Left lung (tissue), 10 donors: ENCODE data around the gene MYH7B. TPM values are rescaled to one million over a fixed set of nuclear protein-coding genes. Genes with fewer than 3 reads are reported as not detected.

ENCODE experiments used
- ATAC-seq: fragments of 200-7000 bp; cut with Tn5 transposase; one replicate; pipeline ENCODE4 v1.9.1; 2020; ENCODE audit warnings: moderate library complexity
- DNase-seq, 4 donors: peaks; one replicate each; pipeline ENCODE4 v3.0.0-alpha.2; 2013 to 2020
- H3K27ac ChIP-seq, 2 donors: fragments of 200-600 bp; sonication (generic) in 1 of 2; one replicate each; pipeline versions ENCODE4 v1.5.0 to v1.8.0; 2020 to 2021
- H3K27me3 ChIP-seq, 2 donors: fragments of 200-600 bp; sonication (generic) in 1 of 2; one replicate each; pipeline versions ENCODE4 v1.5.0 to v1.8.0; 2020 to 2021
- H3K36me3 ChIP-seq, 2 donors: fragments of 200-600 bp; sonication (generic) in 1 of 2; one replicate each; pipeline versions ENCODE4 v1.5.0 to v1.8.0; 2020 to 2021
- H3K4me1 ChIP-seq, 2 donors: fragments of 200-600 bp; one replicate each; pipeline ENCODE4 v1.8.0; 2021
- H3K4me3 ChIP-seq, 2 donors: fragments of 200-600 bp; sonication (generic) in 1 of 2; one replicate each; pipeline versions ENCODE4 v1.5.0 to v1.8.0; 2020 to 2021; ENCODE audit warnings: mild to moderate bottlenecking in 1 of 2
- H3K9me3 ChIP-seq, 2 donors: fragments of 200-600 bp; sonication (generic) in 1 of 2; one replicate each; pipeline versions ENCODE4 v1.5.0 to v1.8.0; 2020 to 2021
- CTCF ChIP-seq, 2 donors: fragments of 200-600 bp; sonication (generic) in 1 of 2; IDR thresholded peaks; one replicate each; pipeline versions ENCODE4 v1.5.0 to v1.8.0; 2021; ENCODE audit warnings: antibody characterized with exemption in 2 of 2
- intact Hi-C, 2 donors: fragments of 100-400 bp; cut with DNase I; formaldehyde crosslinking; loops; one replicate each; pipeline versions ENCODE4 v1.11.2 to v1.14.2; 2022
- polyA plus RNA-seq, 6 donors: library from polyadenylated mRNA; unstranded; fragments of 120-200 nt; gene quantifications; one replicate each; pipeline ENCODE4 v1.2.1, GENCODE V29; 2013; ENCODE audit not compliant: insufficient read length in 6 of 6
- total RNA-seq, 2 donors: library from RNA; stranded (reverse); fragmentation: NEBNext Ultra II Directional; extraction: Animal tissue kit (Norgen Biotek cat#: 25700); gene quantifications; one replicate each; pipeline ENCODE4 v1.2.1, GENCODE V29; 2021
- donor health status: DM: no; HTN: yes; CAD: no.
- donor health status: DM: no; HTN: no; CAD: no.

Gene MYH7B
- total and polyA plus RNA-seq, 8 donors, result 0.34 to 2.7 (median 2.0) TPM

- intact Hi-C loops, result no loop called here
- Histone ChIP-seq H3K4me3 (no peak overlapping the region), H3K4me1 (no peaks in the 10 kb centered on the region), H3K36me3 (no peaks in the 10 kb centered on the region), H3K9me3 (no peaks in the 10 kb centered on the region), H3K27ac (no peak overlapping the region), H3K27me3 (no peaks in the 10 kb centered on the region)
- TF ChIP-seq CTCF (IDR thresholded peaks at IDR 0.05), result no peak
- ATAC-seq (no peak), DNase-seq (no peak)
Measured at GRCh38 chr20:34965051-34965450, 9.4 kb downstream of the MYH7B start.

- intact Hi-C loops, result no loop called here
- Histone ChIP-seq H3K9me3 (no peaks in the 10 kb centered on the region), H3K27ac (no peak overlapping the region), H3K27me3 (no peaks in the 10 kb centered on the region), H3K4me3 (no peak overlapping the region), H3K36me3 (no peaks in the 10 kb centered on the region), H3K4me1 (no peaks in the 10 kb centered on the region)
- ATAC-seq, result no peak
- no peak for DNase-seq
- no peak for TF ChIP-seq CTCF (IDR thresholded peaks at IDR 0.05)
Measured at GRCh38 chr20:34967421-34967820, 11.8 kb downstream of the MYH7B start.

- no peak overlapping the region for H3K4me3 ChIP-seq
- TF ChIP-seq CTCF (IDR thresholded peaks at IDR 0.05), result no peak
- H3K36me3 ChIP-seq, result no peaks in the 10 kb centered on the region
- ATAC-seq (no peak), DNase-seq (peak in 1 of 4 donors; percentile 41)
- intact Hi-C loops, result no loop called here
- H3K27ac ChIP-seq, result no peak overlapping the region
- no peaks in the 10 kb centered on the region for H3K9me3 ChIP-seq
- no peaks in the 10 kb centered on the region for H3K4me1 ChIP-seq
- H3K27me3 ChIP-seq, result no peaks in the 10 kb centered on the region
Measured at GRCh38 chr20:34968042-34968775, 12.5 kb downstream of the MYH7B start.

- H3K4me3 ChIP-seq, result no peak overlapping the region
- H3K9me3 ChIP-seq, result no peaks in the 10 kb centered on the region
- no peaks in the 10 kb centered on the region for H3K4me1 ChIP-seq
- ATAC-seq (no peak), DNase-seq (peak in 1 of 4 donors; percentile 23)
- TF ChIP-seq CTCF (IDR thresholded peaks at IDR 0.05), result no peak
- intact Hi-C loops, result no loop called here
- H3K27me3 ChIP-seq, result no peaks in the 10 kb centered on the region
- no peak overlapping the region for H3K27ac ChIP-seq
- no peaks in the 10 kb centered on the region for H3K36me3 ChIP-seq
Measured at GRCh38 chr20:34970193-34970840, 14.6 kb downstream of the MYH7B start.

GRCh38 chr20:34970846-34971560 lies 15.3 kb downstream of the MYH7B start:
- TF ChIP-seq CTCF (IDR thresholded peaks at IDR 0.05), result no peak
- Histone ChIP-seq H3K4me3 (no peak overlapping the region), H3K27ac (no peak overlapping the region), H3K27me3 (no peaks in the 10 kb centered on the region), H3K4me1 (no peaks in the 10 kb centered on the region), H3K36me3 (no peaks in the 10 kb centered on the region), H3K9me3 (no peaks in the 10 kb centered on the region)
- DNase-seq, result peak in 1 of 4 donors; percentile 11
- intact Hi-C loops, result no loop called here
- no peak for ATAC-seq
